ENCODE results near the gene CACNA1D. TPM values are rescaled to one million over a fixed set of nuclear protein-coding genes. Genes with fewer than 3 reads are reported as not detected.
A peak's percentile ranks its signal among the peaks of the same experiment; 100 is the strongest.

Gene CACNA1D
- total RNA-seq, 2 donors from 2014 or later: 9.9 to 20.4 TPM

DNA sequence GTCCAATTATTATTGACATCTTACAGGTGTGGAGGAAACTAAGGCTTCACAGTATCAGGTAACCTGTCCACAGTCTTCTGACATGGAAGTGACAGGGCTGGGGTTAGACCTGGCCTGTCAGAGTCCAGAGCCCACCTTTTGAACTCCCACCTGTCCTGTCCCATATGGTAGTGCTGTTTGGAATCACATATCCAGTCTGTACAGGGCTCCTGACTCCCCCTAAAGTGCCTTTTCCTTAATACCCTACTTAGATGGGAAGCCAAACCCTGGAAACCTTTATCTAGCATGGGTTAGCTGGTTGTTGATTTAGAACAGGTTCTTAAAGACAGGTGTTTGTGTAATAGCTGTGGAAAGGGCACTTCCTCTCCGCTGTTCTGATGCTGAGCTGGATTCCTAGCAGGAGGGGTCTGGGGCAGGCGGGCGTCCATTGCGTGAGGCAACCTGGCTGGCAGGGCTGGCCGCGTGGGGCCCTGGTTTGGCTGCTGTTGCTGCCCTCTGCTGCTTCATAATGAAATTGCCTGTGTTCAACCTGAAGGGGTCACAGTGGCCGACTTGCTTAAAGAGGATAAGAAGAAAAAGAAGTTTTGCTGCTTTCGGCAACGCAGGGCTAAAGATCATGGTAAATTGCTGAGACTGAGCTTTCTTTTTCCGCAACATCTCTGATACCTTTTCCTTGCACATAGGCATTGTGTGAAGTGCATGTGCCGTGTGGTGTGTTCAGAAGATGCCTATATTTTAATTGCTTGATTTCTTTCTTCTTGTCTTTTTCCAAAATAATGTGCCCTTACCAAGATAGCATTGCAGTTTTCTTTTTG lies 215.7 kb downstream of the CACNA1D start:
- intact Hi-C loops (cut with DNase I): loop anchor here (10.0 kb wide), 2 partner anchors 335 to 415 kb away; no protein-coding TSS in a partner anchor
- Histone ChIP-seq H3K27me3 (no peaks in the 10 kb centered on the region), H3K4me3 (no peak overlapping the region), H3K4me1 (peaks cover 23% of the 10 kb centered on the region), H3K36me3 (replicated peaks in 1 of 2; ENCODE audit: insufficient read depth in 1 of 2, low read depth in 2 of 2) (no peaks in the 10 kb centered on the region), H3K9me3 (no peaks in the 10 kb centered on the region), H3K27ac (no peak overlapping the region)
- DNase-seq: peak; percentile 69 to 77 (median 73)
- ATAC-seq: peak; percentile 86
- TF ChIP-seq CTCF (IDR thresholded peaks at IDR 0.05) (peak; percentile 57 to 82 (median 80)), POLR2A (IDR thresholded peaks at IDR 0.05) (no peak)
- 10 to 12% methylated on average over 11 of the region's 11 CpGs for WGBS, 2 donors

- Histone ChIP-seq H3K36me3 (replicated peaks in 1 of 2; ENCODE audit: insufficient read depth in 1 of 2, low read depth in 2 of 2) (no peaks in the 10 kb centered on the region), H3K27ac (no peak overlapping the region), H3K9me3 (no peaks in the 10 kb centered on the region), H3K4me1 (peaks cover 13% of the 10 kb centered on the region), H3K27me3 (no peaks in the 10 kb centered on the region), H3K4me3 (no peak overlapping the region)
- intact Hi-C loops (cut with DNase I): loop anchor here (10.0 kb wide), 1 partner anchor 417 kb away; no protein-coding TSS in a partner anchor
- 50 to 63% methylated on average over 6 of the region's 6 CpGs for WGBS, 2 donors
- DNase-seq: no peak
- no peak for ATAC-seq
- TF ChIP-seq POLR2A (IDR thresholded peaks at IDR 0.05) (no peak), CTCF (IDR thresholded peaks at IDR 0.05) (no peak)
Measured at GRCh38 chr3:53711387-53711786, 217.0 kb downstream of the CACNA1D start.

GRCh38 chr3:53712817-53713388 lies 218.5 kb downstream of the CACNA1D start:
- Histone ChIP-seq H3K4me1 (peaks cover 10% of the 10 kb centered on the region), H3K9me3 (no peaks in the 10 kb centered on the region), H3K27me3 (no peaks in the 10 kb centered on the region), H3K36me3 (replicated peaks in 1 of 2; ENCODE audit: insufficient read depth in 1 of 2, low read depth in 2 of 2) (no peaks in the 10 kb centered on the region), H3K27ac (no peak overlapping the region), H3K4me3 (no peak overlapping the region)
- intact Hi-C loops (cut with DNase I): loop anchor here (10.0 kb wide), 1 partner anchor 418 kb away; no protein-coding TSS in a partner anchor
- no peak for DNase-seq
- no peak for ATAC-seq
- TF ChIP-seq POLR2A (IDR thresholded peaks at IDR 0.05) (no peak), CTCF (IDR thresholded peaks at IDR 0.05) (no peak)
- WGBS, 2 donors: 55 to 75% methylated on average over 3 to 4 of the region's 4 CpGs

- Histone ChIP-seq H3K4me3 (no peak overlapping the region), H3K27me3 (no peaks in the 10 kb centered on the region), H3K27ac (no peak overlapping the region), H3K9me3 (no peaks in the 10 kb centered on the region), H3K4me1 (peaks cover 5% of the 10 kb centered on the region), H3K36me3 (replicated peaks in 1 of 2; ENCODE audit: insufficient read depth in 1 of 2, low read depth in 2 of 2) (no peaks in the 10 kb centered on the region)
- TF ChIP-seq CTCF (IDR thresholded peaks at IDR 0.05) (no peak), POLR2A (IDR thresholded peaks at IDR 0.05) (no peak)
- no peak for ATAC-seq
- 84 to 94% methylated on average over 2 of the region's 2 CpGs for WGBS, 2 donors
- no peak for DNase-seq
- intact Hi-C loops (cut with DNase I): loop anchor here (10.0 kb wide), 1 partner anchor 419 kb away; no protein-coding TSS in a partner anchor
Measured at GRCh38 chr3:53713626-53714025, 219.2 kb downstream of the CACNA1D start.

Data from body of pancreas (tissue), 4 donors.